Endothelial cell (in vitro differentiated cells): ENCODE data around the gene ARHGAP19. TPM values are rescaled to one million over a fixed set of nuclear protein-coding genes. Genes with fewer than 3 reads are reported as not detected.

ENCODE experiments used
- DNase-seq: peaks from one replicate; pipeline ENCODE4 v3.0.0; 2021; ENCODE audit warnings: low spot score
- H3K27ac Mint-ChIP-seq: one replicate; pipeline ENCODE4 v1.8.0; 2021; ENCODE audit warnings: mixed read lengths, inconsistent platforms; ENCODE audit not compliant: unreplicated experiment
- H3K27me3 Mint-ChIP-seq: one replicate; pipeline ENCODE4 v1.8.0; 2021; ENCODE audit warnings: mild to moderate bottlenecking, moderate library complexity, mixed read lengths, inconsistent platforms; ENCODE audit not compliant: unreplicated experiment
- H3K36me3 Mint-ChIP-seq: one replicate; pipeline ENCODE4 v1.8.0; 2021; ENCODE audit warnings: mild to moderate bottlenecking, low read depth, mixed read lengths, inconsistent platforms; ENCODE audit not compliant: unreplicated experiment
- H3K4me1 Mint-ChIP-seq: one replicate; pipeline ENCODE4 v1.8.0; 2021; ENCODE audit warnings: mild to moderate bottlenecking, mixed read lengths, inconsistent platforms; ENCODE audit not compliant: unreplicated experiment
- H3K4me3 Mint-ChIP-seq: one replicate; pipeline ENCODE4 v1.8.0; 2021; ENCODE audit warnings: mild to moderate bottlenecking, mixed read lengths, inconsistent platforms; ENCODE audit not compliant: unreplicated experiment
- H3K9me3 Mint-ChIP-seq: one replicate; pipeline ENCODE4 v1.8.0; 2021; ENCODE audit warnings: mixed read lengths, inconsistent platforms; ENCODE audit not compliant: unreplicated experiment
- total RNA-seq: library from RNA; stranded (reverse); fragmentation: NEBNext Ultra II Directional; extraction: Animal tissue kit (Norgen Biotek cat#: 25700); gene quantifications from one replicate; pipeline ENCODE4 v1.2.1, GENCODE V29; 2021; ENCODE audit not compliant: unreplicated experiment
- TF ChIP-seq, protein P1 (sequence below): fragments of 200-600 bp; sonication (generic); IDR thresholded peaks from one replicate; pipeline ENCODE4 v1.5.0; 2021; ENCODE audit warnings: antibody characterized with exemption; ENCODE audit not compliant: unreplicated experiment

Gene ARHGAP19
- total RNA-seq, 1 donor from 2014 or later, result 19.8 TPM

DNA sequence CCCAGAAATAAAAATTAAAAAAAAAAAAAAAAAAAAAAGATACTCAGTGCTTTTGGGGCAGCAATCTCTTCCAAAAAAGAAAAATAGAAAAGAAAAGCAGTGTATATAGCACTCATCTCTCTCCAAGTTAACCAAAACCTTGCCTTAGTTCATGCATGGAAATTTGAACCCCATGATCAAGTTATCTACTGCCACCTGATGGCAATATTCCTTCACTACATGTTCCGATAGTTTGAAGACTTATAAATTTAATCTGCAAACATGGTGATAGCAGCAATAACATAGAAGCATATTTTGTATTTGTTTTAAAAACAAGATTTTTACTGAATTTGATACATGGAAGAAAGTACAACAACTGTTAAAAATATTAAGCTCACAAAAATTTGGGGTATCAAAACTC lies 58.0 kb downstream of the ARHGAP19 start:
- peak; percentile 18 for DNase-seq
- Mint-ChIP-seq H3K27ac (no peak overlapping the region), H3K4me1 (no peaks in the 10 kb centered on the region), H3K36me3 (no peaks in the 10 kb centered on the region), H3K9me3 (no peaks in the 10 kb centered on the region), H3K4me3 (no peak overlapping the region), H3K27me3 (no peaks in the 10 kb centered on the region)
- TF ChIP-seq, protein P1, sequence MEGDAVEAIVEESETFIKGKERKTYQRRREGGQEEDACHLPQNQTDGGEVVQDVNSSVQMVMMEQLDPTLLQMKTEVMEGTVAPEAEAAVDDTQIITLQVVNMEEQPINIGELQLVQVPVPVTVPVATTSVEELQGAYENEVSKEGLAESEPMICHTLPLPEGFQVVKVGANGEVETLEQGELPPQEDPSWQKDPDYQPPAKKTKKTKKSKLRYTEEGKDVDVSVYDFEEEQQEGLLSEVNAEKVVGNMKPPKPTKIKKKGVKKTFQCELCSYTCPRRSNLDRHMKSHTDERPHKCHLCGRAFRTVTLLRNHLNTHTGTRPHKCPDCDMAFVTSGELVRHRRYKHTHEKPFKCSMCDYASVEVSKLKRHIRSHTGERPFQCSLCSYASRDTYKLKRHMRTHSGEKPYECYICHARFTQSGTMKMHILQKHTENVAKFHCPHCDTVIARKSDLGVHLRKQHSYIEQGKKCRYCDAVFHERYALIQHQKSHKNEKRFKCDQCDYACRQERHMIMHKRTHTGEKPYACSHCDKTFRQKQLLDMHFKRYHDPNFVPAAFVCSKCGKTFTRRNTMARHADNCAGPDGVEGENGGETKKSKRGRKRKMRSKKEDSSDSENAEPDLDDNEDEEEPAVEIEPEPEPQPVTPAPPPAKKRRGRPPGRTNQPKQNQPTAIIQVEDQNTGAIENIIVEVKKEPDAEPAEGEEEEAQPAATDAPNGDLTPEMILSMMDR, result peak; percentile 75

DNA sequence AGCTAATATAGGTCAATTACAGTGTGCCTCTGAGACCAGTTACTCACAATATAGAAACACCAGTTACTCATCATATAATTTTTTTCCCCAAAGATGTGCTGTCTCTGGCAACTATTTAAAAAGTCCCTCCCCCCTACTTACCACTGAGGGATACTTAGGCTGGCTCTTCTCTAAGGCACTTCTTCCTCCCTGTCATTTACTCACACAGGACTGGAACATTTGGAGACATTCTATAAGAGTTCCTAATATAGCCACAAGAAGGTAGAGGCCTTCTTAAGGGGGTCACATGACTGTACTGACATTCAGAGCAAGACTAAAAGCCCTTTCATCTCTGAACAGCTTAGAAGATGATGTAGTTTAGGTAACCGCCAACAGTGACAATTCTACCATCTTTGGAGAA lies 62.3 kb downstream of the ARHGAP19 start:
- Mint-ChIP-seq H3K27ac (no peak overlapping the region), H3K4me1 (peaks cover 3% of the 10 kb centered on the region), H3K27me3 (no peaks in the 10 kb centered on the region), H3K9me3 (no peaks in the 10 kb centered on the region), H3K4me3 (no peak overlapping the region), H3K36me3 (no peaks in the 10 kb centered on the region)
- TF ChIP-seq, protein P1, result no peak
- DNase-seq, result no peak

DNA sequence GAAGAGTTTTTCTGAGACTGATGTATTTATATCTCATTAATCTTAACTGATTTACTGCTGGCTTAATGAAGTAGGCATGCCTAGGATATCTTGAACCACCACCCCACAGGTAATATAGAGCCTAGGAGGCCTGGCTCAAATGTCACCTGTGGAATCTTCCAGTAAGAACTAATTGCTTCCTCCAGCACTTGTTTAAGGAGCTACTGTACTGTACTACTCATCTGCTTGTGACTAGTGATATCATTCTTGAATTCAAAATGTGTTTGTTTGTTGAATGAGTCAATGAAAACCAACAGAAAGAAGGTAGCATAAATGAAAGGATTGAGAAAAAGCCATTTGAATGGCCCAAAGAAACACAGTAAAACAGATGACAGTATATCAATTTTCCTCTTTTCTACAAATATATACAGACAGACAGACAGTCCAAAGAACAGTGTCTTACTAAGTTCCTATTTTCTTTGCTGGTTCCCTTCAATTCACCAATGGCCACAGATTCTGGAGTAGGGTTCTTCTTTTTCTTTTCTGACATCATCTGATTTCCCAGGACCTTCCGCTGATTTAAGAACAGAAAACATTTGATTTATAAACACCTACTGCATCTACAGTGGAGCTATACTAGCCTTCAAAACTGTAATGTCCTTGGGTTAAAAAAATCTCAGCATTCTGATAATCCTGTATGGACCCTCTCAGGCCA lies 63.0 kb downstream of the ARHGAP19 start:
- H3K9me3 Mint-ChIP-seq, result no peaks in the 10 kb centered on the region
- no peak overlapping the region for H3K4me3 Mint-ChIP-seq

DNA sequence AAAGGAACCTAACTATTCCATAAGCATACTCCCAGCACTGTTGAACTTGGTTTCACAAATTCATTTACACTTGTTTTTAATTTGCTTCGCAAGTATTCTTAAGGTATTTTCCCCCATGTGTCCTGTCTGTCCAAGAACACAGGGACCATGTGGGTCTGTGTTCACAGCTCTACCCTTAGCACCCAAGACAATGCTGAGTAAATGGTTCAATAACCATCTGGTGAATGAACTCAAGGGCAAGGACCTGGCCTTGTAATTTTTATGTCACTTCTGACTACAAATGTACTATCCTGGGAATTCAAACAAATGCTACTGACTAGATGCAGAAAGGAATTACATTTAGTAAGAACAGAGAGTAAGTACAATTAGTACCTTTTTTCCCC lies 63.7 kb downstream of the ARHGAP19 start:
- H3K4me1 Mint-ChIP-seq, result peaks cover 3% of the 10 kb centered on the region

More for the DNA sequence above, 63.0 kb downstream of the ARHGAP19 start:
- Mint-ChIP-seq H3K27ac (no peak overlapping the region), H3K27me3 (no peaks in the 10 kb centered on the region), H3K4me1 (peaks cover 3% of the 10 kb centered on the region), H3K36me3 (no peaks in the 10 kb centered on the region)
- no peak for DNase-seq
- TF ChIP-seq, protein P1, result no peak

More for the DNA sequence above, 63.7 kb downstream of the ARHGAP19 start:
- TF ChIP-seq, protein P1, result no peak
- Mint-ChIP-seq H3K36me3 (no peaks in the 10 kb centered on the region), H3K27me3 (no peaks in the 10 kb centered on the region), H3K27ac (no peak overlapping the region), H3K9me3 (no peaks in the 10 kb centered on the region), H3K4me3 (no peak overlapping the region)
- no peak for DNase-seq
